Osteoblast (primary cell): ENCODE measurements around the gene ARHGAP44. TPM values are rescaled to one million over a fixed set of nuclear protein-coding genes. Genes with fewer than 3 reads are reported as not detected.
A peak's percentile ranks its signal among the peaks of the same experiment; 100 is the strongest.

Experiments used
- DNase-seq: peaks from one replicate; pipeline ENCODE4 v3.0.0; 2011; ENCODE audit warnings: low spot score, mixed read lengths; ENCODE audit not compliant: insufficient read length; ENCODE audit errors: missing footprints
- H2AFZ ChIP-seq: 2 replicates; pipeline ENCODE4 v1.6.0; 2011; ENCODE audit warnings: mild to moderate bottlenecking, low read length
- H3K27ac ChIP-seq: 2 replicates; pipeline ENCODE4 v1.5.1; 2011; ENCODE audit warnings: mild to moderate bottlenecking, low read depth, low read length, moderate library complexity
- H3K27me3 ChIP-seq: 2 replicates; pipeline ENCODE4 v1.6.0; 2012; ENCODE audit warnings: mild to moderate bottlenecking, control low read depth, inconsistent platforms, low read length, moderate library complexity; ENCODE audit not compliant: insufficient read depth
- H3K36me3 ChIP-seq: 2 replicates; pipeline ENCODE4 v1.5.1; 2011; ENCODE audit warnings: mild to moderate bottlenecking, low read length, control low read depth, moderate library complexity; ENCODE audit not compliant: insufficient read depth
- H3K4me1 ChIP-seq: 2 replicates; pipeline ENCODE4 v1.5.1; 2011; ENCODE audit warnings: mild to moderate bottlenecking, low read length, control low read depth, moderate library complexity; ENCODE audit not compliant: insufficient read depth
- H3K4me2 ChIP-seq: 2 replicates; pipeline ENCODE4 v1.6.0; 2011; ENCODE audit warnings: mild to moderate bottlenecking, low read length; ENCODE audit not compliant: insufficient read depth
- H3K4me3 ChIP-seq: fragments of 200-600 bp; sonication (generic); 3 replicates; pipeline ENCODE4 v1.5.1; 2012; ENCODE audit warnings: mild to moderate bottlenecking, low read length, inconsistent platforms; ENCODE audit not compliant: insufficient read depth
- H3K79me2 ChIP-seq: 2 replicates; pipeline ENCODE4 v1.6.0; 2012; ENCODE audit warnings: mild to moderate bottlenecking, low read length, control low read depth, inconsistent platforms; ENCODE audit not compliant: insufficient read depth
- H3K9me3 ChIP-seq: 2 replicates; pipeline ENCODE4 v1.5.1; 2011; ENCODE audit warnings: low read depth, low read length, control low read depth
- H4K20me1 ChIP-seq: 2 replicates; pipeline ENCODE4 v1.6.0; 2012; ENCODE audit warnings: mild to moderate bottlenecking, low read length, control low read depth; ENCODE audit not compliant: insufficient read depth
- total RNA-seq: library from RNA; depleted of rRNA; stranded (reverse); fragments of >200 nt; gene quantifications from 2 replicates; pipeline ENCODE4 v1.2.3, GENCODE V29; 2012
- TF ChIP-seq, protein P1 (sequence below): IDR thresholded peaks from 2 replicates; pipeline ENCODE4 v1.5.1; 2011; ENCODE audit warnings: mild to moderate bottlenecking, low read depth, low read length, moderate library complexity; ENCODE audit errors: extremely low read depth

The ARHGAP44 gene
- total RNA-seq, 1 donor = 4.3 TPM

DNA sequence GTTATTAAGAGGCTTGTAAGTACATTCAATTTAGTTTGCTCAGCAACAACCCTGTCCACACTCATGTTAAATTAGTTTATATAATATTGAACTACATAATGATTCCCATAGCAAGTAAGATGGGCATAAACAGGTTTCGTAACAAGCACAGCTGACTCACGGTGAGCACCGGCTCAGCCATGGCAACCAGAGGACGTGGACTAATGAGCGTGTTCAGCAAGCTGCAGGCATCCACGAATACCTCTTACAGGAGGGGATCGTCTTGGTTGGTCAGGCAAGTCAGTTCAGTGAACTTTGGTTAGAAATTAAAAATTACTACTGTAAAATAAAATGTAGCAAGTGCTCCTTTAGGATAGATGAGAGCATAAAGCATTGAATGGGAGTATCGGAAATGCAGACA is 170.1 kb downstream of the ARHGAP44 start:
- peak overlapping the region; percentile 33 for H3K4me2 ChIP-seq
- no peak for DNase-seq

DNA sequence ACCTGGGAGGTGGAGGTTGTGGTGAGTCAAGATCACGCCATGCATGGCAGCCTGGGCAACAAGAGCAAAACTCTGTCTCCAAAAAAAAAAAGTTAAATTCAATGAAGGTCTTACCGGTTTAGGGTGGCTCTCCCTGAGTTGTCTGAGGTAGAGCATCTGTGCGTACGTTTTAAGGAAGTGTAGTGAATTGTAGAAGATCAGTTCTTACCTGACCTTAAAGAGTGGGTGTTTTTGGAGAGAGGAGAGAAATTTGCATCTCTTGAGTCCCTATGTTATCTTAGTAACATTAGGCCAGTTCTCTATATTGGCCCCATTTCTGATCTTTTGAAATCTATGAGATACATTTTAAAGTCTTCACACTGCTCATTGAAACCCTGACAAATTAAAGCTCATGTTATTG is 172.4 kb downstream of the ARHGAP44 start:
- Histone ChIP-seq H3K27me3 (no peaks in the 10 kb centered on the region), H3K4me2 (no peak overlapping the region), H3K79me2 (no peaks in the 10 kb centered on the region), H3K9me3 (no peaks in the 10 kb centered on the region), H3K4me3 (no peak overlapping the region), H3K4me1 (peaks cover 14% of the 10 kb centered on the region), H2AFZ (no peak overlapping the region), H3K36me3 (no peaks in the 10 kb centered on the region), H4K20me1 (no peaks in the 10 kb centered on the region), H3K27ac (no peak overlapping the region)
- DNase-seq = no peak
- TF ChIP-seq, protein P1, sequence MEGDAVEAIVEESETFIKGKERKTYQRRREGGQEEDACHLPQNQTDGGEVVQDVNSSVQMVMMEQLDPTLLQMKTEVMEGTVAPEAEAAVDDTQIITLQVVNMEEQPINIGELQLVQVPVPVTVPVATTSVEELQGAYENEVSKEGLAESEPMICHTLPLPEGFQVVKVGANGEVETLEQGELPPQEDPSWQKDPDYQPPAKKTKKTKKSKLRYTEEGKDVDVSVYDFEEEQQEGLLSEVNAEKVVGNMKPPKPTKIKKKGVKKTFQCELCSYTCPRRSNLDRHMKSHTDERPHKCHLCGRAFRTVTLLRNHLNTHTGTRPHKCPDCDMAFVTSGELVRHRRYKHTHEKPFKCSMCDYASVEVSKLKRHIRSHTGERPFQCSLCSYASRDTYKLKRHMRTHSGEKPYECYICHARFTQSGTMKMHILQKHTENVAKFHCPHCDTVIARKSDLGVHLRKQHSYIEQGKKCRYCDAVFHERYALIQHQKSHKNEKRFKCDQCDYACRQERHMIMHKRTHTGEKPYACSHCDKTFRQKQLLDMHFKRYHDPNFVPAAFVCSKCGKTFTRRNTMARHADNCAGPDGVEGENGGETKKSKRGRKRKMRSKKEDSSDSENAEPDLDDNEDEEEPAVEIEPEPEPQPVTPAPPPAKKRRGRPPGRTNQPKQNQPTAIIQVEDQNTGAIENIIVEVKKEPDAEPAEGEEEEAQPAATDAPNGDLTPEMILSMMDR = no peak

More for the DNA sequence above, 170.1 kb downstream of the ARHGAP44 start:
- no peak overlapping the region for H2AFZ ChIP-seq
- H3K27ac ChIP-seq = peak overlapping the region; percentile 71
- no peaks in the 10 kb centered on the region for H4K20me1 ChIP-seq
- no peaks in the 10 kb centered on the region for H3K36me3 ChIP-seq
- no peaks in the 10 kb centered on the region for H3K9me3 ChIP-seq
- H3K27me3 ChIP-seq = no peaks in the 10 kb centered on the region
- TF ChIP-seq, protein P1 = no peak
- no peak overlapping the region for H3K4me3 ChIP-seq
- H3K79me2 ChIP-seq = no peaks in the 10 kb centered on the region
- peaks cover 14% of the 10 kb centered on the region for H3K4me1 ChIP-seq

DNA sequence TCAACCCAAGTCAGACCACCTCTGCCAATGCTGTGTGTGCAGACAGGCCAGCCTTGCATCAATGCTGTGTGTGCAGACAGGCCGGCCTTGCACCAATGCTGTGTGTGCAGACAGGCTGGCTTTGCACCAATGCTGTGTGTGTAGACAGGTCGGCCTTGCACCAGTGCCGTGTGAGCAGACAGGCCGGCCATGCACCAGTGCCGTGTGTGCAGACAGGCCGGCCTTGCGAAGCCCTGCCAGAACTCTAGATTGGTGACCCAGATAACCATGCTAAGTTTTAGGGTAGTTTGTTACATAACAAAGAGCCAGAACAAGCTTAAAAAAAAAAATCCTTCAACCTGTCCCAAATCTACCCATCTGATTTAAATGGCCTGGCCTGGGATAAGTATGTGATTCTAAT is 174.2 kb downstream of the ARHGAP44 start:
- H3K4me1 ChIP-seq = peaks cover 12% of the 10 kb centered on the region
- H3K4me3 ChIP-seq = no peak overlapping the region
- no peaks in the 10 kb centered on the region for H3K9me3 ChIP-seq
- no peak overlapping the region for H3K27ac ChIP-seq
- no peaks in the 10 kb centered on the region for H3K36me3 ChIP-seq
- no peak overlapping the region for H3K4me2 ChIP-seq
- no peak for DNase-seq
- TF ChIP-seq, protein P1 = no peak
- H4K20me1 ChIP-seq = no peaks in the 10 kb centered on the region
- no peaks in the 10 kb centered on the region for H3K79me2 ChIP-seq
- H3K27me3 ChIP-seq = no peaks in the 10 kb centered on the region
- no peak overlapping the region for H2AFZ ChIP-seq

DNA sequence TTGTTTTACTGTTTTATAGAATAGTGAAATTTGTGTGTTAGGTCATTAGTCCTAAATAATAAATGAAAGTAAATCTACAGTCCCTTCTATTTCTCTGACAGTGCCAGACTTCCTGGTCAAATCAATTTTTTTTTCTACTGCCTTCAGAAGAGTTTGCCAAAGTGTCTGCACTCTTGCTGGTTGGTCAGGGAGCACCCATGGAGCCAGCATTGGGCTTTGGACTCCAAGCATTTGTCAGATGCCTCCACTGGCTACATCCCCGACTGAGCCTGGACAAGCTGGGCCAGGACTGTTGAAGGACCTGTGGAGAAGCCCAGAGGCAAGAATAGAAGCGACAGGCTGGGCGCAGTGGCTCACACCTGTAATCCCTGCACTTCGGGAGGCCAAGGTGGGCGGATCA is 174.9 kb downstream of the ARHGAP44 start:
- Histone ChIP-seq H3K79me2 (no peaks in the 10 kb centered on the region), H2AFZ (no peak overlapping the region), H3K4me2 (no peak overlapping the region), H3K27me3 (no peaks in the 10 kb centered on the region), H3K27ac (no peak overlapping the region), H3K4me3 (no peak overlapping the region), H3K4me1 (peaks cover 6% of the 10 kb centered on the region), H3K9me3 (no peaks in the 10 kb centered on the region), H4K20me1 (no peaks in the 10 kb centered on the region), H3K36me3 (no peaks in the 10 kb centered on the region)
- no peak for DNase-seq
- TF ChIP-seq, protein P1 = no peak
